Iris pigment epithelial cell (primary cell): ENCODE results near the gene STAT5A.
A peak's percentile ranks its signal among the peaks of the same experiment; 100 is the strongest.
"Not testable (repeated sequence)": the region's sequence is repeated elsewhere in the genome, so short reads cannot be mapped to it uniquely, and the experiment has no call there.

Experiments
- DNase-seq: peaks from one replicate; pipeline ENCODE4 v3.0.0-alpha.2; 2011; ENCODE audit warnings: low read depth

Gene STAT5A

DNA sequence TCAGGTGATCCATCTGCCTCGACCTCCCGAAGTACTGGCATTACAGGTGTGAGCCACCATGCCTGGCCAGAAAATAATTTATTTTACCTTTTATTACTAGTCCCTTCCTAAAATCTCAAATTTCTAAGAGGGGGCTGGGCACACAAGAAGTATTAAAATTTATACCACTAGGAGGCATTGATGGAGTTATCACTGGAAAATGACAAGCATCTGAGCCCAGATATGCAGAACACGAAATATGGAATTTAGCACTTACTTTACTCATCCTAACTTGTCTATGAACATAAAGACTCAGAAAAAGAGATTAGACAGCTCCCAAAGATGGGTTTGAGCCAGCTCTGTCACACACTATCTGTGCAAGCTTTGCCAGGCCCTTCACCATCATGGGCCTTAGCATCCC lies 46.4 kb downstream of the STAT5A start:
- no peak for DNase-seq

GRCh38 chr17:42337442-42337841 lies 49.1 kb downstream of the STAT5A start:
- DNase-seq: no peak

GRCh38 chr17:42338427-42338985 lies 50.2 kb downstream of the STAT5A start:
- DNase-seq: no peak

GRCh38 chr17:42339221-42339620 lies 50.9 kb downstream of the STAT5A start:
- DNase-seq: no peak

DNA sequence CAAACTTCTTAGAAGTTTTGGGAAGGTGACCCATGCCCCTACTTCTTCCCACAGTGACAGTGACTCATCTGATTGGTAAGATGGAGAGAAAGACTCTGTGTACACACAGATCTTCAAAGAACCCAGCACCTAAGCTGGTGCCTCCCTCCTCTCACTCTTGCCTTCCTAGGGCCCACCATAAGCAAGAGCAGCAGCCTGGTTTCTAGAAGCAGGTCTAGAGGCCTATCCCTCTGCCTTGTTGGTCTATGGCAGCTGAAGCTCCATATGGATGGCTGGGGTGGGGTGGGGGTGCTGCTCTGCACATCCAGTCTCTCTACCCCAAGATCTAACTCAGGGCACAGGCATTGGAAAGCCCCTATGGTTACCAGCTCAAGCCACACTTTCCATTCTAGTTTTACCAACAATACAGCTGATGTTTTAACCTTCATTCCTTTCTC lies 52.4 kb downstream of the STAT5A start:
- DNase-seq: no peak

DNA sequence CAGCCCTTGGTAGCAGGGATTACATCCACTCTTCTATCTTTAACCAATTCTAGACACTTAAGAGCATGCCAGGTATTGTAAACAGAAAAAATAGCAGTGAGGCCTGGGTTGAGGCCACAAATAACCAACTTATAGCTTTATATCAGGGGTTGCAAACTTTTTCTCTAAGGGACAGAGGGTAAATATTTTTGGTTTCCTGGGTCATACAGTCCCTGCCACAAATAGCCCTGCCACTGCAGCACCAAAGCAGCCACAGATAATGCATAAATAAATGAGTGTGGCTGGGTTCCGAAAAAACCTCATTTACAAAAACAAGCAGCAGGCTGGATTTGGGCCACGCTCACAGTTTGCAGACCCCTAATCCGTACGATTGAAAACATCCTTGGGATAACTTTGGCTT lies 53.3 kb downstream of the STAT5A start:
- no peak for DNase-seq

DNA sequence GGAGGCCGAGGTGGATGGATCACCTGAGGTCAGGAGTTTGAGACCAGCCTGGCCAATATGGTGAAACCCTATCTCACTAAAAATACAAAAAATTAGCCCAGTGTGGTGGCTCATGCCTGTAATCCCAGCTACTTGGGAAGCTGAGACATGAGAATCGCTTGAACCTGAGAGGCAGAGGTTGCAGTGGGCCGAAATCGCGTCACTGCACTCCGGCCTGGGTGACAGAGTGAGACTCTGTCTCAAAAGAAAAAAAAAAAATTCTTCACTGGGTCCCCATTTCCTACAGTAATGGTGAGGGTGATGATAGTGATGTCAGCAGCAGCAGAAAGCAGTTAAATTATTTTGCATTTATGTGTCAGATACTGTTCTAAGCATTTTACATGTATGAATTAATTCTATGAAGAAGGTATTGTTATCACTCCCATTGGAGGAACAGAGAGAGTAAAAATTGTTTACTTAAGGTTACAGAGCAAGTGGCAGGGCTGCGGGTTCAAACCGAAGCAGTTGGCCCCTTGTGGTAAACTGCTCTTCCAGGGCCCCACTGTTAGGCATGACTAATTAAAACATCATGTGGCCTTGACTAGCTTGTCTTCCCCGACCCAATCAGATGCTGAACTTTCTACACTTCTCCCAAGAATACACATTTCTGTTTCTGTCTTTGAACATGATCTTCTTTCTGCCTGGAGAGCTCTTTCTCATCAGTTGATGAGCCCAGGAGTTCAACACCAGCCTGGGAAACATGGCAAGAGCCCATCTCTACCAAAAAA lies 54.1 kb downstream of the STAT5A start:
- peak; percentile 87 for DNase-seq

GRCh38 chr17:42345396-42346073 lies 57.2 kb downstream of the STAT5A start:
- no peak for DNase-seq

- peak; percentile 28 for DNase-seq
Observed at GRCh38 chr17:42346481-42346880, 58.2 kb downstream of the STAT5A start.

DNA sequence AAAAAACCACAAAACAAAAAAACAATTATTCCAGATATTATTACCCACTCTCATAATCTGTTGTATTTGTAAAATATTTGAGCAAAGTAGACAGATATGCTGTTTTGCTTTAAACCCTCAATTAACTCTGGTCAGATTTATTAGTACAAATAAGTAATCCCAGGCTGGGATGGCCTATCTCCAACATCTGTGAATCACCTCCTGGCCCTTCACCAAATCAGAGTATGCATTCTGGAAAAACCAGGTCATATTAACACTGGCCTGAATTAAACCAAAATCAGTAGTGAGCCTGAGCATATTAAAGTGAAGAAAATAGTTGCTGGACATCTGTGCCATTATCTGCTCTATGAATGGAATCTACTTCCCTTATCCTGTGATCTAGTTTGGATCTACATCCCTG lies 58.9 kb downstream of the STAT5A start:
- peak; percentile 88 for DNase-seq

GRCh38 chr17:42347606-42348005 lies 59.3 kb downstream of the STAT5A start:
- DNase-seq: no peak

DNA sequence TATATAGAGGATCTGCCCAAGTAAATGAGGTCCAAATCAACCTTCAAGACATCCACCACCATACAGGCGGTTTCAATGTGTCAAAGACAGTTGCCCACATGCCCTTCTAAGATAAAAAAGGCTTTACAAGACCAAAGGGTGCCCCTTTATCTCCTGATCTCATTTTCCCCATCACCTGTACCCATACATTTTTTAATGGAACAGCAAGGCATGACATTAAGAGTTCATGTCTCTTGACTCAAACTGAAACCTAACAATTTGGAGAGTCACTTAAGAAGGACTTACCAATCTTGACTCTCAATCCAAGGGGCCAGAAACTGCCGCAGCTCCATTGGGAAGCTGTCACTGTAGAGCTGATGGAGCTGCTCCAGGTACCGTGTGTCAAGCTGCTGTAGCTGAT lies 59.8 kb downstream of the STAT5A start:
- no peak for DNase-seq

DNA sequence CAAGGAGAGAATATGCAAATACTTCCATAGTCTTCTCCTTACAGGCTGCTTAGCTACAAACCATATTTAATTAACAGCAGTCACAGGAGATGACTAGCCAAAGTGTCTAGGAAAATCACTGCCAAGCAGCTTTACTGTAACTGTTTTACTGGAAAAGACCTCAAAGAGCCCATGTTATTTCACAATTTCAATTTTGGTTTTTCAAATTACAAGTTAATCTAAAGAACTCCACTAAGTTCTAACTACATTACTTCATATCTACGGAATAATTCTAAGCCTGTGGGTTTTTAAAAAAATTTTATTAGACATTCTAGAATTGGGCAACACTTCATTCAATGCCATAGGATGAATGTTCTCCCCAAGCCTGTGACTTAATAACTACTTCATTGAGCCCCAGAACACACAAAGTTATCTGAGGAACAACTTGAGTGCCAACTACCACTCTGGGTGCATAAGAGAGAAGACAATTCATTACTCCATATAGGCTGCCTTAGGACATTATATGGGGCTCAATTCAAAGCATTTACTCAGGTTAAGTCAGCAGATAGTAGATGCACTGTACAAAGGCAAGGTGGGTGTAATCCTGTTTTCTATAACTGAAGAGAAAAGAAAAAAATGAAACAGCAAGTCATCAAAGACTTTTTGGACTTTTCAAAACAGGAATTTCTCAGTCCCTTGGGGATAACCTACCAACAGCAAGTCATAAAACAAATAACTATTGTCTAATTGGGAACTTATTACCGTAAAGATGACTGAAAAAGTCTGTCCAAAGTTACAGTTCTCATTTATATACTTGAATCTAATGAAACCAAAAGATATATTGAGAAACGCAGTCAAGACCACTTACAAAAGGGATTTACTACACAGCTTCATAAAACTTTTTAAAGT lies 66.9 kb downstream of the STAT5A start:
- DNase-seq: peak; percentile 67

DNA sequence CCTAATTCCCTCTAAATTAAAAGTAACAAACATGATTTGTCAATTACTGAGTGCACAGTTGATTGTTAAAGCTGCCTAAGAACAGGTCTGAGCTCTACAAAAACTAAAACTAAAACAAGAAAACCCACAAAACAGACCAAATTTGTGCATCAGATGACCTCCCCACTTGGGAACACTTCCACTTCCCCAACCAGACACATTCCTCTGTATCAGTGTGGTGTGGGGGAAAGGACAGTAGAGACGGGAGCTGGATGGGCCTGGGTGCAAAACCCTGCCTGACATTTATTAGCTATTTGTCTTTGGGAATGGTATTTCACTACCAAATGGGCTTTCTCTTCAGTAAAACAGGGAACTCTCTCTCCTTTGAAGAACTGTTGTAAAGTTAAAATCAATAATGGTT lies 70.1 kb downstream of the STAT5A start:
- no peak for DNase-seq

DNA sequence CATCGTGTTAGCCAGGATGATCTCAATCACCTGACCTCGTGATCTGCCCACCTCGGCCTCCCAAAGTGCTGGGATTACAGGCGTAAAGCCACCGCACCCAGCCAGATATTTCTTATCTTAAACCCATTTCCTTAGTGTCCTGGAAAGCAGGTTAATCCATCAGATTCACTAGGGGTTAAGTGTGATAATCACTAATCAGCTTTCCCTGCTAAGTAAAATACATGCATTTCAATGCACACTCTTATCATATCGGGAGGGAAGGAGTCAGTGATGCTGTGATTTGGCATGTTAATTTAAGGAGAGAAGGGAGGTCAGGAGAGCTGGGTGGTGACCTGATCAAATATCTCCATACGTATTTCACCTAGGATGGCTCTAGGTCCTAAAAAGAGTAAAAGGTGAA lies 70.8 kb downstream of the STAT5A start:
- DNase-seq: no peak

DNA sequence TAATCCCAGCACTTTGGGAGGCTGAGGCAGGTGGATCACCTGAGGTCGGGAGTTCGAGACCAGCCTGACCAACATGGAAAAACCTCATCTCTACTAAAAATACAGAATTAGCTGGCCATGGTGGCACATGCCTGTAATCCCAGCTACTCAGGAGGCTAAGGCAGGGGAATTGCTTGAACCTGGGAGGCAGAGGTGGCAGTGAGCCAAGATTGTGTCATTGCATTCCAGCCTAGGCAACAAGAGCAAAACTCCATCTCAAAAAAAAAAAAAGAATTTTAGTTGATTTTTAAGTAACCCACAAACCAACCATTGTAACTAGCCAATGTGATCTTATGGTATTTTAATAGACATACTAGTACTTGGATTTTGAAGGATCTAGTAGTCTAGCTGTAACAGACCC lies 72.1 kb downstream of the STAT5A start:
- not testable (repeated sequence) for DNase-seq
